NCI-H1417 treated with DMSO at 0.1 percent for 48 hours (cell line): ENCODE results near the gene CDHR3.

Source experiments
- DNase-seq: peaks from one replicate; lab custom pipeline; 2025; lab: John Stamatoyannopoulos, UW

Gene CDHR3

DNA sequence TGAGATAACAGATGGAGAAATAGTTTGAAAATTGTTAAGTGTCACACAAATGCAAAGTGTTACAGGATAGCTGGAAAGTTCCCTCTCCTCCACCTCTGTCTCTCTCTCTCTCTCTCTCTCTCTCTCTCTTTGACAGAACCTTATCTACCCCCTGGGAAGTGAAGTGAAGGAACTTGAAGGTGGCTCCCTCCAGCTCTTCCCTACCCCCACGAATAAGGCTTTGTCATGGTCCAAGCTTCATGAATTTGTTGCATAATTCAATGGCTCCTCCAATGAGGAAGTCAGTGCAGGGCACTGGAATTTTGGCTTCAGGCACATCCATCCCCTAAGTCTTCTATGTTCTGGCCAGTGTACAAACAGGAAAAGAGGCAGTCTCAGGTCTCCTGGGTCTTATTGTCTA is 66.4 kb downstream of the CDHR3 start:
- no peak for DNase-seq

DNA sequence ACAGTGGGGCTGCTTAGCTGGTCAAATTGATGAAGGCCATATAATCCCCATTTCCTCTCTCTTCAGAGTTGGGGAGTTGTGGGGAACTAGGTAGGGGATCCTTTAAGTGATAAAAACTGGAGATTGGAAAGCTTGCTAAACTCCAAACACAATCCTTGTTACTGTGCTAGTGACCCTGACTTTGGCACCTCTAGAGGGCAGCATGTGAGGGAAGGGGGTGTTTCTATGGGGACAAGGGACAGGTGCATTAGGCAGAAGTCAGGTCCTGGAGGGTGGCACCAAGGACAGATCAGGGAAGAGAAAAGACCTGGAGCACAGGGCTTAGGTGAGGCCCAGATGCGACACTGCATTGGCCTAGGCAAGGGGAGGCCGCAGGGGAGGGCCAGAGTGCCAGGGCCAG is 66.9 kb downstream of the CDHR3 start:
- DNase-seq, result no peak

DNA sequence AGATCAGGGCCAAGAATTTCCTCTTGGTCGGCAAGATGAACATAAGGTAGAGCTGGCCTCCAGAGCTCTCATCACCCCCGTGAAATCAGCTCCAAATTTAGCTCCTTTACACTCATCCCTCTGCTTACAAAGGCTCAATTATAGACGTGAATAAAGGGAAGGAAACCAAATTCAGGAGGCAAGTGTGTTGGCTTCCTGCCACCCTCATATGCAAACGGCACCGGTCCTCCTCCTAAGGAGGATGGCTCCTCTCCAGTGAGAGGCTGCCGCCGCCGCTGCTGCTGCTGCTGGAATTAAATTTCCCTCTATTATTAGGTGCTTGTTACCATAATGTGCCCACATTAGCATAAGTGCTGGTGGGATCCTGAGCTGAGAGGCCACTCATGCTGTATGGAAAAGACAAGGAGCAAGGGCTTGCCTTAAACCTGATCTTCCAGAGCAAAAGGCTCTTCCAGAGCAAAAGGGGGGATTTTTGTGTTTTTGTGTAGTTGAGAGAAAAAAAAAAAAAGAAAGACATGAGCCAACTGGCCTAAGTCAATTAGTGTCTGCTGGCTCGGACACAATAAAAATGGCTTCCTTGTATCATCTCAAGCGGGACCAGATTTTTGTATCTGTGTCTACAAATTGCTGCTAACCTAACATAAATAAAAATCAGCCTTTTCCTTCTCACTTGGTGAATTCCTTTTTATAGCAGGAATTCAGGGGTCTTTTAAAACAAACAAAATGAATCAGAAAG is 68.4 kb downstream of the CDHR3 start:
- DNase-seq, result no peak

DNA sequence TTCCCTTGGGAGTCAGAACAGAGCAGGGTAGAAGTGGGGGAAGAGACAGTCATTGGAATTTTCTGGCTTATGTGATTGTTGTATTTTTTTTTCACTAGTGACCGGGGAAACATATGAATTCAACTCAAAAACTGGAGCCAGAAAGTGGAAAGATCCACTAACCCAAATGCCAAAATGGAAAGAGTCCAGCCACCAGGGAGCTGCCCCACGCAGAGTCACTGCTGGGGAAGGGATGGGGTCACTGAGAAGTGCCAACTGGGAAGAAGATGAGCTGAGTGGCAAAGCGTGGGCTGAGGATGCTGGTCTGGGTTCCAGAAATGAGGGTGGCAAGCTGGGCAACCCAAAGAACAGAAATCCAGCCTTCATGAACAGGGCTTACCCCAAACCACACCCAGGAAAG is 69.2 kb downstream of the CDHR3 start:
- no peak for DNase-seq

- no peak for DNase-seq
Observed at GRCh38 chr7:106033735-106034134, 70.7 kb downstream of the CDHR3 start.

- no peak for DNase-seq
Observed at GRCh38 chr7:106034383-106034782, 71.3 kb downstream of the CDHR3 start.

DNA sequence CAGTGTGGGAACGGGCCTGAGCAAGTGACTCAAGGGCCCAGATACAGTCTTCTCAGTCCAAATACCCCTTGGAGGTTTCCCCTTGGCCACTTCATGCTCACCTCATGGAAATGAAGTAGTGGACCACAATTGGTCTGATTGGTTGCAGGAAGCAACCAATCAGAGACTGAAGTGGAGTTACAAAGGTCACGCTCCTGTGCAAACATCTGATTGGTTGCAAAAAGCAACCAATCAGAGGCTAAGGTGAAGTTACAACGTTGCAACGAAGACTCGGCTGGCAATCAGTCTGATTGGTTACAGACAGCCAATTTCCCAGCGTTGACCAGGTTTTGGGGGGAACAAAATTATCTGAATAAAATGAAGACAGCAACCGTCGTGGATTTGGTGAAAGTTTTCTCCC is 72.5 kb downstream of the CDHR3 start:
- DNase-seq, result no peak

GRCh38 chr7:106036004-106036403 is 72.9 kb downstream of the CDHR3 start:
- no peak for DNase-seq

GRCh38 chr7:106037489-106038176 is 74.6 kb downstream of the CDHR3 start:
- DNase-seq, result no peak

GRCh38 chr7:106038289-106038688 is 75.2 kb downstream of the CDHR3 start:
- no peak for DNase-seq

DNA sequence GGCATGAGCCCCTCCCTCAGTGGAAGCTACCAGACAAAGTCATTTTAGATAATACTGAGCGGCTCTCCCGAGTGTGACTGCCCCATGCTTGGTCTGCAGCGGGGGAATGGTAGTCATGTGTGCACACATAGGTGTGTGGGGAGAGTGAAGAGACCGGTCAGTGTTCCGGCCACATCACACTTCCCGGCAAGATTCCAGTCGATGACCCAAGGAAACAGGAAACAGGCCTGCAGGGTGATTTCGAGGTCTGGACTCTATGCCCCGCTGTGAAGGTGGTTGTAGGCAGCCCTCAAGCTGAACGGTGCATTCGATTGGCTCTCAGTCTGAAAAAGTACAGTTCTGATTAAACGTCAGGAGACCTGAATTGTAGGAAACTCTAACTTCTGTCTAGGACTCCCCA is 75.9 kb downstream of the CDHR3 start:
- DNase-seq, result no peak

- no peak for DNase-seq
Observed at GRCh38 chr7:106039486-106040060, 76.5 kb downstream of the CDHR3 start.

GRCh38 chr7:106041140-106041717 is 78.2 kb downstream of the CDHR3 start:
- no peak for DNase-seq

DNA sequence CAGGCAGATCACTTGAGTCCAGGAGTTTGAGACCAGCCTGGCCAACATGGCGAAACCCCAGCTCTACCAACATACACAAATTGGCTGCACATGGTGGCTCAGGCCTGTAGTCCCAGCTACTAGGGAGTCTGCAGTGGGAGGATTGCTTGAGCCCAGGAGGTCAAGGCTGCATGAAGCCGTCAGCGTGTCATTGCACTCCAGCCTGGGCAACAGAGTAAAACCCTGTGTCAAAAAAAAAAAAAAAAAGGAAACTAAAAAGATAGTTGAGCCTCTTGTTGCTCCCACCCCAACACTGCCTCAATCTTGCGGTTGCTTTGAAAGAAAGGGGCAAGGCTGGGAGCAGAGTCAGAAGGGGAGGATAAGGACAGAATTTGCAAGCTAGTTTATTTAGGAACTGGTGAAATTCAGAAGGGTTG is 79.1 kb downstream of the CDHR3 start:
- DNase-seq, result no peak

- DNase-seq, result no peak
Observed at GRCh38 chr7:106045139-106045538, 82.1 kb downstream of the CDHR3 start.

DNA sequence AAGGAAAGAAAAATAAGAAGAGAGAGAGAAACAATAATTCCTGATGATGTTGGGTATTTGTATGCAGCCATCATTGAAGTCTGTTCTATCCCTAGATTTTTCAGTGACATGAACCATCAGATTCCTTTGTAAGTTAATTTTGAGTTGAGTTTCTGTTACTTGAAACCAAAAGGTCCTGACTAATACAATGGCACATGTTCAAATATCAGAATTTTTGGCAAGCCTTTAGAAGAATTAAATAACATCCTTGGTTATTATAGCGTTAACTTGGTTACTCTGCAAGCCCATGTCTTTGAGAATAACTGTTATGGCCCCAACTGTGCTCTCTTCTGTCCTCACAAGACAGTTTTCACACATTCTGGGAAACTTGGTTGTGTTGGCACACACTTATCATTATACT is 82.5 kb downstream of the CDHR3 start:
- no peak for DNase-seq

GRCh38 chr7:106047184-106047583 is 84.1 kb downstream of the CDHR3 start:
- DNase-seq, result no peak

- DNase-seq, result no peak
Observed at GRCh38 chr7:106047818-106048705, 85.0 kb downstream of the CDHR3 start.

DNA sequence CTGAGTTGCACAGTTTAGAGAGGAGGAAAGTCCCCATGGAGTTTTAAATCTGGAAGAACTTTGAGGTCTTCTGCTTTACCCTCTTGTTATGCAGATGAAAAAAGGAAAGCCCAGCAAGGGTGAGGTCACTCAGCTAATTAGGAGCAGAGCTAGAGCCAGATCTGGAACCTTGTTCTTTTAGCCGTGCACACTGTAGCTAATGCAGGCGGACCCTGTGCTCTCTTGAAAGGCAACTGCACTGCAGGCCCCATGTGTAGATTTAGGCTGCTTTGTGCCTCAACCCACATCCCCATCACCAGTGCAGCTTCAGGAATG is 85.6 kb downstream of the CDHR3 start:
- no peak for DNase-seq

- DNase-seq, result no peak
Observed at GRCh38 chr7:106049139-106049752, 86.2 kb downstream of the CDHR3 start.

GRCh38 chr7:106050002-106050745 is 87.1 kb downstream of the CDHR3 start:
- DNase-seq, result no peak
